Keratinocyte (primary cell): ENCODE data around the gene RALY. TPM values are rescaled to one million over a fixed set of nuclear protein-coding genes. Genes with fewer than 3 reads are reported as not detected.

Experiments
- DNase-seq: peaks from one replicate; pipeline ENCODE4 v3.0.0-alpha.2; 2011; ENCODE audit warnings: low read depth, missing footprints, low spot score
- FAIRE-seq: peaks from 2 replicates; lab custom pipeline; 2011; peaks lifted over from hg19 to GRCh38; lab: Jason Lieb, UNC
- H2AFZ ChIP-seq: 2 replicates; pipeline ENCODE4 v1.6.0; 2012; ENCODE audit warnings: low read length, control low read depth, inconsistent platforms; ENCODE audit not compliant: control insufficient read depth
- H3K27ac ChIP-seq: 2 replicates; pipeline ENCODE4 v1.5.1; 2011; ENCODE audit warnings: low read length; ENCODE audit not compliant: control insufficient read depth, insufficient read depth
- H3K27me3 ChIP-seq: 3 replicates; pipeline ENCODE4 v1.6.0; 2011; ENCODE audit warnings: low read length; ENCODE audit not compliant: control insufficient read depth, insufficient read depth; ENCODE audit errors: extremely low read depth
- H3K36me3 ChIP-seq, 2 experiments: 2 replicates in 1 of 2; 3 replicates in 1 of 2; pipeline ENCODE4 v1.5.1; 2011; ENCODE audit warnings: low read length in 2 of 2, mild to moderate bottlenecking in 1 of 2; ENCODE audit not compliant: control insufficient read depth in 2 of 2, insufficient read depth in 2 of 2; ENCODE audit errors: extremely low read depth in 1 of 2
- H3K4me1 ChIP-seq: 3 replicates; pipeline ENCODE4 v1.5.1; 2011; ENCODE audit warnings: low read length; ENCODE audit not compliant: control insufficient read depth, insufficient read depth; ENCODE audit errors: extremely low read depth
- H3K4me2 ChIP-seq: 3 replicates; pipeline ENCODE4 v1.6.0; 2011; ENCODE audit warnings: low read depth, low read length; ENCODE audit not compliant: control insufficient read depth, insufficient read depth; ENCODE audit errors: extremely low read depth
- H3K4me3 ChIP-seq, 3 experiments: fragments of 200-600 bp in 1 of 3; sonication (generic) in 1 of 3; 2 replicates in 2 of 3; 3 replicates in 1 of 3; pipeline ENCODE4 v1.5.1; 2011 to 2016; ENCODE audit warnings: low read length in 3 of 3, mild to moderate bottlenecking in 3 of 3, control low read depth in 2 of 3, inconsistent platforms in 1 of 3, low read depth in 1 of 3, mixed read lengths in 1 of 3, mixed run types in 1 of 3, moderate library complexity in 1 of 3; ENCODE audit not compliant: control insufficient read depth in 2 of 3, insufficient read depth in 2 of 3; ENCODE audit errors: extremely low read depth in 1 of 3
- H3K79me2 ChIP-seq: 2 replicates; pipeline ENCODE4 v1.6.0; 2012; ENCODE audit warnings: low read length; ENCODE audit not compliant: control insufficient read depth, insufficient read depth
- H3K9ac ChIP-seq: 3 replicates; pipeline ENCODE4 v1.6.0; 2011; ENCODE audit warnings: low read length; ENCODE audit not compliant: control insufficient read depth, insufficient read depth; ENCODE audit errors: extremely low read depth
- H3K9me1 ChIP-seq: 3 replicates; pipeline ENCODE4 v1.6.0; 2011; ENCODE audit warnings: low read length; ENCODE audit not compliant: control insufficient read depth, insufficient read depth; ENCODE audit errors: extremely low read depth
- H3K9me3 ChIP-seq: 2 replicates; pipeline ENCODE4 v1.5.1; 2012; ENCODE audit warnings: low read depth, low read length; ENCODE audit not compliant: control insufficient read depth
- H4K20me1 ChIP-seq: 3 replicates; pipeline ENCODE4 v1.6.0; 2011; ENCODE audit warnings: low read length; ENCODE audit not compliant: control insufficient read depth, insufficient read depth; ENCODE audit errors: extremely low read depth
- EZH2 ChIP-seq: IDR thresholded peaks from one replicate; pipeline ENCODE4 v1.6.1; 2012; ENCODE audit warnings: inconsistent platforms, mild to moderate bottlenecking, low read length, moderate library complexity
- dilution Hi-C: fragments of 300-500 bp; cut with MboI; formaldehyde crosslinking; loops from one replicate; pipeline ENCODE4 v1.7.0; 2020; ENCODE audit warnings: low sequenced_read_pairs; ENCODE audit not compliant: extremely low pct_ligation_motif_present
- polyA plus RNA-seq, 5 experiments: library from polyadenylated mRNA; depleted of rRNA in 3 of 5; stranded (reverse) in 3 of 5; stranded (forward) in 1 of 5; unstranded in 1 of 5; fragments of >200 nt; gene quantifications; 1 replicate in 1 of 5; 2 replicates in 3 of 5; 3 replicates in 1 of 5; pipeline versions ENCODE4 v1.2.1 to v1.2.3, GENCODE V29; 2011 to 2012; ENCODE audit warnings: missing spikeins in 2 of 5, low read depth in 1 of 5, low replicate concordance in 1 of 5
- TF ChIP-seq, protein P1 (sequence below), 3 experiments: IDR thresholded peaks in 1 of 3; conservative IDR thresholded peaks in 1 of 3; optimal IDR thresholded peaks in 1 of 3; 2 replicates in 2 of 3; 3 replicates in 1 of 3; pipeline versions ENCODE3 to v1.5.1; 2011; ENCODE audit warnings: low read length in 3 of 3, mild to moderate bottlenecking in 3 of 3, moderate library complexity in 2 of 3, control low read depth in 1 of 3, inconsistent platforms in 1 of 3; ENCODE audit not compliant: insufficient read depth in 2 of 3; ENCODE audit errors: extremely low read depth in 1 of 3

Gene RALY
- polyA plus RNA-seq, 1 donor (not counting 4 experiments of a cell fraction or from before 2014, with no cell fraction given), result 118 TPM

DNA sequence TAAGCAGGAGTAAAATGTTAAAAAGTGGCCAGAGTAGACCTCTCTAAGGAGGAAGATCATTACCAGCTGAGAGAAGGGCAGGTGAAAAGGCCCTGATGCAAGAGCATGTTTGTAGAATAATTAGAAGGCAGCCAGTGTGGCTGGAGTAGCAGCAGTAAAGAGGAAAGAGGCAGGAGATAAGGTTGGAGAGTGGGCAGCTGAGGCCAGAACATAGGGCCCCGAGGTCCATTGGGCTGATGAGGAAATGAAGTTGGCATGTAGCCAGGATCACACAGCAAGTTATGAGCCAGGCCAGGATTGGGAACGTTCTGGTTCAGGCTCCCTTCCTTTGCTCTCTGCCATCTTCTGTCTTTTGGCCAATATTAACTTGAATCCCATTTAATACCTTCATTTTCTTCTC, 51.6 kb downstream of the RALY start:
- Histone ChIP-seq H3K4me2 (no peak overlapping the region), H3K9ac (no peak overlapping the region), H3K9me1 (peaks cover 4% of the 10 kb centered on the region), H3K27me3 (no peaks in the 10 kb centered on the region), H3K4me1 (no peaks in the 10 kb centered on the region), H3K36me3 (peaks cover 0 to 7% of the 10 kb centered on the region in 2 experiments), H3K9me3 (no peaks in the 10 kb centered on the region), H3K27ac (no peak overlapping the region), H2AFZ (no peak overlapping the region), H3K4me3 (no peak overlapping the region), H4K20me1 (peaks cover 9% of the 10 kb centered on the region), H3K79me2 (peaks cover 92% of the 10 kb centered on the region)
- TF ChIP-seq EZH2, result no peak
- TF ChIP-seq, protein P1, sequence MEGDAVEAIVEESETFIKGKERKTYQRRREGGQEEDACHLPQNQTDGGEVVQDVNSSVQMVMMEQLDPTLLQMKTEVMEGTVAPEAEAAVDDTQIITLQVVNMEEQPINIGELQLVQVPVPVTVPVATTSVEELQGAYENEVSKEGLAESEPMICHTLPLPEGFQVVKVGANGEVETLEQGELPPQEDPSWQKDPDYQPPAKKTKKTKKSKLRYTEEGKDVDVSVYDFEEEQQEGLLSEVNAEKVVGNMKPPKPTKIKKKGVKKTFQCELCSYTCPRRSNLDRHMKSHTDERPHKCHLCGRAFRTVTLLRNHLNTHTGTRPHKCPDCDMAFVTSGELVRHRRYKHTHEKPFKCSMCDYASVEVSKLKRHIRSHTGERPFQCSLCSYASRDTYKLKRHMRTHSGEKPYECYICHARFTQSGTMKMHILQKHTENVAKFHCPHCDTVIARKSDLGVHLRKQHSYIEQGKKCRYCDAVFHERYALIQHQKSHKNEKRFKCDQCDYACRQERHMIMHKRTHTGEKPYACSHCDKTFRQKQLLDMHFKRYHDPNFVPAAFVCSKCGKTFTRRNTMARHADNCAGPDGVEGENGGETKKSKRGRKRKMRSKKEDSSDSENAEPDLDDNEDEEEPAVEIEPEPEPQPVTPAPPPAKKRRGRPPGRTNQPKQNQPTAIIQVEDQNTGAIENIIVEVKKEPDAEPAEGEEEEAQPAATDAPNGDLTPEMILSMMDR (optimal IDR thresholded peaks at IDR 0.05 in 1 of 3, IDR thresholded peaks at IDR 0.05 in 1 of 3, conservative IDR thresholded peaks at IDR 0.05 in 1 of 3; ENCODE audit: extremely low read depth in 1 of 3, insufficient read depth in 2 of 3, low read length in 3 of 3), result no peak
- FAIRE-seq, result no peak
- DNase-seq, result no peak
- dilution Hi-C loops, result no loop called here

DNA sequence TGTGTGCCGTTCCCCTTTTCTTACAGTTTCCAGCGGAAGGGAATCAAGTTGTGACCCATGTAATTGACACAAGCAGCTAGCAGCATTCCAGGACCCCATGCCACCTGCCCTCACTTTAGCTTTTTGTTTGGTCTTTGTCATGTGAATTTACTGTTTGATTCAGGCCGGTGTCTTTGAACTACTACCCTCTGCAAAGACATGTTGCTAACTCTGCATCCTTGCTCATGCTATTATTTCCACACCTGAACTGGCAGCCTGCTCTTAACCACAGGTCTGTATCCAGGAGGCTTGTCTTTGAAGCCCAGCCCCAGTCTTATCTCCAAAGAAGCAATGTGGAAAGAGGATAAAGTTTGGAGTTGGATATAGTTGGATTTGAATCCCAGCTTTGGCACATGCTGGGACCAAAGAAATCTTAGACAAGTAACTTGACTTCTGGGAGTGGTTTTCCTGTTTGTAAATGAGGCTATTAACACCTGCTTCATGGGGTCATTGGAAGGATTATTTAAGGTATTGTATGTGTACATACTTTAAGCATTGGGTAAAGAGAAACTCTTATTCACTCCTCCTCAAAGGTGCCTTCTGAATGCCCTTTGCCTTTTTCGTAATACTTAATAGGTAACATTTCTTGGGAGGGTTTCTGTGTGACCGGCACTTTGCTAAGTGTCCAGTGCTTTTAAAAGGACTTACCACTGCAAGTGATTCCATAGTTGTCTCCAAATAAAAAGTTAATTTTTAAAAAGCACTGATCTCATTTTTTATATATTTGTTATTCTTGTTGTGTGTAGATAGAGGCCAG, 52.4 kb downstream of the RALY start:
- Histone ChIP-seq H3K4me2 (no peak overlapping the region), H3K9me1 (peaks cover 4% of the 10 kb centered on the region), H3K36me3 (peaks cover 0 to 4% of the 10 kb centered on the region in 2 experiments), H4K20me1 (peaks cover 9% of the 10 kb centered on the region), H3K9ac (no peak overlapping the region), H2AFZ (no peak overlapping the region), H3K9me3 (no peaks in the 10 kb centered on the region), H3K27ac (no peak overlapping the region), H3K4me3 (no peak overlapping the region), H3K79me2 (peaks cover 92% of the 10 kb centered on the region), H3K27me3 (no peaks in the 10 kb centered on the region), H3K4me1 (no peaks in the 10 kb centered on the region)
- FAIRE-seq (no peak), DNase-seq (no peak)
- TF ChIP-seq EZH2, result no peak
- TF ChIP-seq, protein P1 (optimal IDR thresholded peaks at IDR 0.05 in 1 of 3, IDR thresholded peaks at IDR 0.05 in 1 of 3, conservative IDR thresholded peaks at IDR 0.05 in 1 of 3; ENCODE audit: extremely low read depth in 1 of 3, insufficient read depth in 2 of 3, low read length in 3 of 3), result no peak
- dilution Hi-C loops, result no loop called here
